RWPE1 (cell line): ENCODE measurements around the gene FCSK.
A peak's percentile ranks its signal among the peaks of the same experiment; 100 is the strongest.

ENCODE experiments used
- CTCF ChIA-PET: fragments of 350-600 bp; sonication (Branson Sonifier 250); formaldehyde crosslinking; extraction: SDS; loops from one replicate; lab custom pipeline; 2021; lab: Yijun Ruan, JAX
- POLR2A ChIA-PET: fragments of 400-600 bp; formaldehyde crosslinking; extraction: SDS; loops from one replicate; lab custom pipeline; 2020; ENCODE audit warnings: antibody characterized with exemption; ENCODE audit not compliant: low non-redundant PET; lab: Yijun Ruan, JAX
- DNase-seq: peaks from one replicate; pipeline ENCODE4 v3.0.0; 2012; ENCODE audit warnings: low spot score
- H3K27ac ChIP-seq: fragments of 450-650 bp; 2 replicates; pipeline ENCODE4 v1.5.1; 2017
- TF ChIP-seq, protein P1 (sequence below): fragments of 450-650 bp; conservative IDR thresholded peaks from 2 replicates; pipeline ENCODE4 v1.5.1; 2017; ENCODE audit warnings: low read depth, mild to moderate bottlenecking

Gene FCSK

DNA sequence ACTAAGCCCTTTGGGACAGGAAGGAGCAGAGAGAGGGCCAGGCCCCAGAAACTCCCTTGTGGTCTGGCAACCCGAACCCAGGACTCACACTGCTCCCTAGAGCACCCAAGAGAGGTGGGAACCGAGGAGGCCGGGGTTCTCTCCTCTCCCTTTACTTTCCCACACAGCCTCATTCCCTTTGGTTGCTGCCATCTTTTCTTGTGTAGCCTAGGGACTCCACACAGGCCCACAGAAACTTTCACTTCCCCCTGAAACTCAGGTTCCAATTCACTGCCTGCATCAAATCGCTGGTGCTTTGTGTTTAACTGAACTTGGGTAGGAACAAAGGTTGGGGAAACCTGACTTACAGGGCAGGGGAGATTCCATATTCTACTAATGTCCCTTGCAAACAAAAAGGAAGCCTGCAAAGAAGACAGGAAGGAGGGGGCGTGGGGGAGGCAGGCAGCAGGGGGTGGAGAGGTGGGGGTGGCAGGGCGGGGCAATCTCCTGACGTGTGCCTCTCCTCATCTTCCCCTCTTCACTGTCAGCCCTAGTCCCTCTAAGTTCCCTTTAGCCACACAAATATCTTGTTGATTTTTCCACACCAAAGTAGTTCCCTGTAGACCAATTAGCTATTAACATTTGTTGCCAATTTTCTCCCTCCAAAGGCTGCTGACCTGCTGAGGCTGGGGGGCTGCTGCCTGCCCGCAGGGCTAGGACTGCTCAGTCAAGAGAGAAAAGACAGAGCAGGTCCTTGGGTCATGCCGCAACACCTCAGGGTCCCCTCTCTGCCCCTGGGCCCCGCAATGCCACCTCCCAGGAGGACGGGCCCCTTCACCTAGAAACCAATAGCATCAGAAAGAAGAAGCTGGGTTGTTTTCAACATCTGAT, 23.5 kb upstream of the FCSK start:
- POLR2A ChIA-PET: no interaction called here
- DNase-seq: no peak

GRCh38 chr16:70432356-70432722, 22.1 kb upstream of the FCSK start:
- TF ChIP-seq, protein P1, sequence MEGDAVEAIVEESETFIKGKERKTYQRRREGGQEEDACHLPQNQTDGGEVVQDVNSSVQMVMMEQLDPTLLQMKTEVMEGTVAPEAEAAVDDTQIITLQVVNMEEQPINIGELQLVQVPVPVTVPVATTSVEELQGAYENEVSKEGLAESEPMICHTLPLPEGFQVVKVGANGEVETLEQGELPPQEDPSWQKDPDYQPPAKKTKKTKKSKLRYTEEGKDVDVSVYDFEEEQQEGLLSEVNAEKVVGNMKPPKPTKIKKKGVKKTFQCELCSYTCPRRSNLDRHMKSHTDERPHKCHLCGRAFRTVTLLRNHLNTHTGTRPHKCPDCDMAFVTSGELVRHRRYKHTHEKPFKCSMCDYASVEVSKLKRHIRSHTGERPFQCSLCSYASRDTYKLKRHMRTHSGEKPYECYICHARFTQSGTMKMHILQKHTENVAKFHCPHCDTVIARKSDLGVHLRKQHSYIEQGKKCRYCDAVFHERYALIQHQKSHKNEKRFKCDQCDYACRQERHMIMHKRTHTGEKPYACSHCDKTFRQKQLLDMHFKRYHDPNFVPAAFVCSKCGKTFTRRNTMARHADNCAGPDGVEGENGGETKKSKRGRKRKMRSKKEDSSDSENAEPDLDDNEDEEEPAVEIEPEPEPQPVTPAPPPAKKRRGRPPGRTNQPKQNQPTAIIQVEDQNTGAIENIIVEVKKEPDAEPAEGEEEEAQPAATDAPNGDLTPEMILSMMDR: no peak
- H3K27ac ChIP-seq: peak overlapping the region; percentile 81
- no peak for DNase-seq
- POLR2A ChIA-PET: no interaction called here
- CTCF ChIA-PET: no interaction called here

More for the DNA sequence above, 23.5 kb upstream of the FCSK start:
- TF ChIP-seq, protein P1: no peak
- CTCF ChIA-PET: no interaction called here
- peak overlapping the region; percentile 58 for H3K27ac ChIP-seq

DNA sequence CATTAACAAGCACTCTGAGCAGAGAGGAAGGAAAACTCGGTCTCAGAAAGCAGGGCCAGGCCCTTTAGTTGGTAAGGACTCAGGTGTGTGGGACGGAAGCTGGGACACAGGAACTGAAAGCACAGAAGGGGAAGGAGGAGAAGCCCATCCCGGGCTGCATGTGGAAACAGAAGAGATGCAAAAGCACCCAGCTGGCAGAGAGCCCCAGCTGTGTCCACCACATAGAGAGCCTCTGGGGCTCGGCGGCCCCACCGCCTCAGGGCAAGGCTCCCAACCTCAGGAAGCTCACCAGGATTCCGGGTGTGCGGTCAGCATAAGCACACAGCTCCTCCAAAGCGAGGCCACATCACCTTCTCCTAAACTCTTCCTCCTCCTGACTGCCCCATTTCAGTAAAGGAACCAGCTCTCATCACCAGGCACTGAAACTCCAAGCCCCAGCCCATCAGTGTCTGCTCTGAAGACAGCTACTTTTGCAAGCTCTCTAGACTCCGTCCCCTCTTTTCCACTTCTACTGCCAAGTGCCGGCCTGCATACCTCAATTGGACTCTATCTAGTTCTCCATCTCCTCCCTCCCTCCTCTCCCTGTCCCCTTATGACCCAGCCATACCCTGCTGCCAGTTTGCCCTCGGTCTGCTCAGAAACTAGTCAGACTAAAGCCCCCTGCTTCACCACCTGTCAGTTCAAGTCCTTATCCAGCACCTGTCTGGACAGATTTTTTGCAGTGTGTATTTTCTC, 21.5 kb upstream of the FCSK start:
- TF ChIP-seq, protein P1: no peak
- POLR2A ChIA-PET: no interaction called here
- no peak for DNase-seq
- CTCF ChIA-PET: no interaction called here
- H3K27ac ChIP-seq: peak overlapping the region; percentile 81

DNA sequence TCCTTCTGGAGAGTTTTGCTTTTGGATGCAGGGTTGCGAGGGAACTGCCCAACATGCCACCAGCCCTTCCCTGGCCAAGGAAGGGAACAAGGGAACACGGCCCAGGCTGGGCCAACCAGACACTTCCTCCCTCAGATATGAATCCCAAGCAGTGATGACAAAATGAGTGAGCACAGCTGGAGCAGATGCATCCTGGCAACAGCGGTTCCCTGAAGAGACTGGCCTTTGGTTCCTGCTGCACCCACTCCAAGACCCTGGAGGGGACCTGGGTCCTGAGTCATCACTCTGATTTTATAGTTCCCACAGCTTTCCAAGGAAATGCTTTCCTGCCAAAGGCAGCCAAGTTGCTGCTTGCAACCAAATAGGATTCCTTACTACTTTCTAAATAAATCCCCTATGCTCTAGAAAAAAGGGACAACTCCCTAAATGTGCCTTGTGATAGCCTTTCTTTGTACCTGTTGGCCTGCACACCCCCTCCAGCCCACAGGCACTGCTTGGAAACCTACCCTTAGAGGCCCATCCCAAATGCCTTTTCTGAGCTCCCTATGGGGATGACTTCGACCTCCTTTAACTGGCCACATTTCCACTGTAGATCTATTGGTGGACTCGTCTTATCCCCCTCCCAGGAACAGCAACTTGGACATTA, 20.8 kb upstream of the FCSK start:
- no peak for DNase-seq
- ChIA-PET POLR2A (interaction anchor here (0.7 kb wide), 1 partner anchor 318 kb away, joined by 4 read pairs; no protein-coding TSS in a partner anchor), CTCF (no interaction called here)
- H3K27ac ChIP-seq: peak overlapping the region; percentile 81
- TF ChIP-seq, protein P1: no peak

DNA sequence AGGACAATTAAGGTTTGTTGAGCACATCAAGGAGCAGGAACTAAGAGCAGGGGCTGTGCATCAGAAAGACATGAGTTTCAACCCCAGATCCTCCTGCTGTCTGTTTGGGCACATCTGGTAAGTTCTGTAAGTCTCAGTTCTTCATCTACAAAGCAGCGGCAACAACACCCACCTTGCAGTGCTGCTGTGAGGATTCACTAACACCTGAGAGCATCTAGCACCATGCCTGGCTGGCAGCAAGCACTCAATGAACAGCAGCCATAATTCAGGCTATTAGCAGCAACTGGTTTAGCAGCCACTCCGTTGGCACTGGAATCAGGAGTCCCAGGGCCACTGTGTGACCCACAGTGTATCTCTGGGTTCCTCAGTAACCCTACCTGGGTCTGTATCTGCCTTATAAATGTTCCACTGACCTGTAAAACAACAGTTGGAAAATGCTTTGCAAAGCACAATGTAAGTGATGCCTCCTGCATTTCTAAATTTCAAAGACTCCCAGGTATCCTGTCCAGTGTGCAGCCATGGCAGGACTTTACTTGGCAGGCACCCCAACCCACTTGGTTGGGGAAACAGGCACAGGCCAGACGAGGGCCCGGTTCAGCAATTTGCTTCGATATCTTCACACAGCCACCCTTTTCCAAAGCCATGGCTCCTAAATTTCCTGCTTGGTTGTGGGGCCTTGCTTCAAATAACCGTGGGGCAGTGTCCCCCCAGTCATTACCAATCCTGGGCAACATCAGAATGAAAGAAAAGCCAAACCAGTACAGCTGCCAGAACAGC, 19.7 kb upstream of the FCSK start:
- POLR2A ChIA-PET: interaction anchor here (0.7 kb wide), 1 partner anchor 316 kb away, joined by 4 read pairs; no protein-coding TSS in a partner anchor
- TF ChIP-seq, protein P1: no peak
- CTCF ChIA-PET: no interaction called here
- DNase-seq: no peak
- H3K27ac ChIP-seq: peak overlapping the region; percentile 81
